ENCODE results near the gene USH2A.

The USH2A gene

GRCh38 chr1:216212826-216213225, 210.4 kb downstream of the USH2A start:
- DNase-seq (ENCODE audit: low read depth), result no peak
- H3K4me3 ChIP-seq (ENCODE audit: low read depth, low read length), result no peak overlapping the region
- TF ChIP-seq CTCF (IDR thresholded peaks at IDR 0.05; ENCODE audit: low read depth, low read length, missing control alignments), result no peak
- in situ Hi-C loops (cut with HindIII; ENCODE audit: low sequenced_read_pairs), result no loop called here

GRCh38 chr1:216210081-216210480, 213.2 kb downstream of the USH2A start:
- no peak overlapping the region for H3K4me3 ChIP-seq (ENCODE audit: low read depth, low read length)
- in situ Hi-C loops (cut with HindIII; ENCODE audit: low sequenced_read_pairs), result no loop called here
- no peak for TF ChIP-seq CTCF (IDR thresholded peaks at IDR 0.05; ENCODE audit: low read depth, low read length, missing control alignments)
- DNase-seq (ENCODE audit: low read depth), result no peak

- TF ChIP-seq CTCF (IDR thresholded peaks at IDR 0.05; ENCODE audit: low read depth, low read length, missing control alignments), result no peak
- DNase-seq (ENCODE audit: low read depth), result no peak
- in situ Hi-C loops (cut with HindIII; ENCODE audit: low sequenced_read_pairs), result no loop called here
- no peak overlapping the region for H3K4me3 ChIP-seq (ENCODE audit: low read depth, low read length)
Measured at GRCh38 chr1:216209125-216209524, 214.1 kb downstream of the USH2A start.

- in situ Hi-C loops (cut with HindIII; ENCODE audit: low sequenced_read_pairs), result no loop called here
- no peak for DNase-seq (ENCODE audit: low read depth)
- no peak overlapping the region for H3K4me3 ChIP-seq (ENCODE audit: low read depth, low read length)
- no peak for TF ChIP-seq CTCF (IDR thresholded peaks at IDR 0.05; ENCODE audit: low read depth, low read length, missing control alignments)
Measured at GRCh38 chr1:216207154-216207553, 216.1 kb downstream of the USH2A start.

- TF ChIP-seq CTCF (IDR thresholded peaks at IDR 0.05; ENCODE audit: low read depth, low read length, missing control alignments), result no peak
- in situ Hi-C loops (cut with HindIII; ENCODE audit: low sequenced_read_pairs), result no loop called here
- H3K4me3 ChIP-seq (ENCODE audit: low read depth, low read length), result no peak overlapping the region
- no peak for DNase-seq (ENCODE audit: low read depth)
Measured at GRCh38 chr1:216205176-216205575, 218.1 kb downstream of the USH2A start.

- no peak overlapping the region for H3K4me3 ChIP-seq (ENCODE audit: low read depth, low read length)
- in situ Hi-C loops (cut with HindIII; ENCODE audit: low sequenced_read_pairs), result no loop called here
- no peak for DNase-seq (ENCODE audit: low read depth)
- no peak for TF ChIP-seq CTCF (IDR thresholded peaks at IDR 0.05; ENCODE audit: low read depth, low read length, missing control alignments)
Measured at GRCh38 chr1:216201946-216202345, 221.3 kb downstream of the USH2A start.

- in situ Hi-C loops (cut with HindIII; ENCODE audit: low sequenced_read_pairs), result no loop called here
- no peak for TF ChIP-seq CTCF (IDR thresholded peaks at IDR 0.05; ENCODE audit: low read depth, low read length, missing control alignments)
- no peak overlapping the region for H3K4me3 ChIP-seq (ENCODE audit: low read depth, low read length)
- no peak for DNase-seq (ENCODE audit: low read depth)
Measured at GRCh38 chr1:216200941-216201340, 222.3 kb downstream of the USH2A start.
